CD4-positive, alpha-beta T cell treated with Interleukin-4 for 1 hour (primary cell): Measurements from ENCODE around the gene COPE.
"Not testable (repeated sequence)": the region's sequence is repeated elsewhere in the genome, so short reads cannot be mapped to it uniquely, and the experiment has no call there.

Source experiments
- DNase-seq, 2 donors: peaks; one replicate each; pipeline ENCODE4 v3.0.0-alpha.2; 2020 to 2022

COPE gene

GRCh38 chr19:18919086-18919899 is at the start of gene COPE, which contains the start of gene DDX49:
COPE (minus strand) TSS chr19:18919387; CDS start chr19:18919348, 39 bp downstream.
DDX49 (plus strand) TSS chr19:18919715; CDS start chr19:18919742, 27 bp downstream.
- peak; percentile 99 for DNase-seq

- DNase-seq = peak in 1 of 2 donors; percentile 48
These were observed 48.4 kb upstream of the COPE start for GRCh38 chr19:18967358-18968146.

- no peak for DNase-seq
These were observed 47.1 kb upstream of the COPE start for GRCh38 chr19:18966307-18966706.

- DNase-seq = no peak
These were observed 44.9 kb upstream of the COPE start for GRCh38 chr19:18964121-18964520.

GRCh38 chr19:18961767-18962620 is 42.8 kb upstream of the COPE start:
- no peak for DNase-seq

- no peak for DNase-seq
These were observed 41.2 kb upstream of the COPE start for GRCh38 chr19:18960370-18960769.

- no peak for DNase-seq
These were observed 35.9 kb upstream of the COPE start for GRCh38 chr19:18955042-18955441.

- no peak for DNase-seq
These were observed 34.9 kb upstream of the COPE start for GRCh38 chr19:18954094-18954493.

GRCh38 chr19:18952364-18953003 is 33.3 kb upstream of the COPE start:
- not testable (repeated sequence) for DNase-seq

GRCh38 chr19:18951721-18952281 is 32.6 kb upstream of the COPE start:
- no peak for DNase-seq

- no peak for DNase-seq
These were observed 30.7 kb upstream of the COPE start for GRCh38 chr19:18949858-18950257.

- DNase-seq = no peak
These were observed 29.8 kb upstream of the COPE start for GRCh38 chr19:18948976-18949356.

- no peak for DNase-seq
These were observed 29.1 kb upstream of the COPE start for GRCh38 chr19:18948075-18948975.

- no peak for DNase-seq
These were observed 27.7 kb upstream of the COPE start for GRCh38 chr19:18946918-18947317.

GRCh38 chr19:18946335-18946734 is 27.1 kb upstream of the COPE start:
- DNase-seq = no peak

- no peak for DNase-seq
These were observed 26.1 kb upstream of the COPE start for GRCh38 chr19:18945297-18945696.

- DNase-seq = no peak
These were observed 24.3 kb upstream of the COPE start for GRCh38 chr19:18943465-18943864.

GRCh38 chr19:18942692-18943091 is 23.5 kb upstream of the COPE start:
- DNase-seq = no peak

GRCh38 chr19:18941628-18942354 is 22.6 kb upstream of the COPE start:
- no peak for DNase-seq
